SIG-M5 (cell line): ENCODE data around the gene HOXB3.

Experiments
- DNase-seq: peaks from one replicate; lab custom pipeline; 2025; lab: John Stamatoyannopoulos, UW

Gene HOXB3

DNA sequence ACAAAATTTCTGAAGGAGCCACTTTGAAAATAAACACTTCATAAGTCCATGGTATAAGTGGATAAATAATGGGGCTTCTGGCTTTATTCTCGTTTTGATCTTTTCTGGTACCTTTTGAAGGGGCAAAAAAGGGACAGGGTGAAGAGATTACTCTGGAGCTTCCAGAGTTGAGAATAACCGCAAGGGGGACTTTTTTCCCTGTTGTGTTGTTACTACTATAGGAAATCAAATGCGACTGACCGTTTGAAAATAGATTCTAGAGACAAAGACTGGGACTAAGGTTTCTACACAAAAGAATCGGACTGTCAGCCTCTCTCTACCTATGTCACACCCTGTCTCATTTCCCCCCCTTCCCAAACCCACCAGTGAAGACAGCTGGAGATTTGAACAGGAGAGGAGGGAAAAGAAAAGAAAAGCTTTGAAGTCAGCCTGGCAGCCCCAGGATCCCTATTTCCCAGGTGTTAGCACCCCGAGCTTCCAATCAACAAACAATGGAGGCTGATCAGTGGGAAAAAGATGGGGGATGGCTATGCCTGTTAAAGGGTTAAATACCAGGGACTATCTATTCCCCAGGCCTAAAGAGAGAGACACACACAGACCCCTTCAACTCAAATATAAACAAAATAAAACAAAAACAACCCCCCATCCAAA is 20.2 kb downstream of the HOXB3 start:
- no peak for DNase-seq

- no peak for DNase-seq
Measured at GRCh38 chr17:48569240-48569582, 20.8 kb downstream of the HOXB3 start.

GRCh38 chr17:48568499-48569239 is 21.4 kb downstream of the HOXB3 start:
- DNase-seq = no peak

DNA sequence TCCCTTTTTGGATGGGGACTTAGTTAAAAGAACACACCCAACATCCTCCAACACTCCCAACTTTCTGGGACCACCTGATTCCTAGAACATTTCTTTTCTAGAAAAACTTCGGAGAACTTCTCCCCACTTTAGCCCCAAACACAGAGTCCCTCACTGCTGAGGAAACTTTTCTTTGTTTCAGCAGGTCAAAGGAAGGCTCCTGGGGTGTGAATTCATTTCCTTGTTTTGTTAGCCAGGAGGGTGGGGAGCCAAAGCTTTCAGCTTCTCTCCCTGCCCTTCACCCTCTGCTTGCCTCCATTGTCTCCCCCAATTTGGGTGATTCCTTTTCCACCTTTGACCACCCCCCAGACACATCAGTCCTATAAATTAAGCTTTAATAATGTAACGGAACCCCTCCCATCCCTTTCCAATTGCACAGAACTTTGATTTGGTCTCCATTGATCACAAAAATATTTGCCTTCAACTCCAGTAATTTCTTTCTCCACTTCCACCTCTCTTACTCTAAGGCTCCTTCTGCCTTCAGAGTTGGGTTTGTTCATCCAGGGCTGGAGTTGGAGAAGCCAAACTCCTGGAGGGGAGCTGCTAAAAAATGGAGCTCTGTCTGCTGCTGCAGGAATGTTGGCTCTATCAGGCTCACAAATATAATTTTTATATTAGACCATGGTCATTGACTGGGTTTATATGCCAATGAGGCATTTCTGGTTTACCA is 22.2 kb downstream of the HOXB3 start:
- no peak for DNase-seq

- DNase-seq = no peak
Measured at GRCh38 chr17:48567209-48567608, 22.8 kb downstream of the HOXB3 start.

GRCh38 chr17:48566717-48567116 is 23.3 kb downstream of the HOXB3 start:
- no peak for DNase-seq

GRCh38 chr17:48565925-48566710 is 23.9 kb downstream of the HOXB3 start:
- DNase-seq = no peak

DNA sequence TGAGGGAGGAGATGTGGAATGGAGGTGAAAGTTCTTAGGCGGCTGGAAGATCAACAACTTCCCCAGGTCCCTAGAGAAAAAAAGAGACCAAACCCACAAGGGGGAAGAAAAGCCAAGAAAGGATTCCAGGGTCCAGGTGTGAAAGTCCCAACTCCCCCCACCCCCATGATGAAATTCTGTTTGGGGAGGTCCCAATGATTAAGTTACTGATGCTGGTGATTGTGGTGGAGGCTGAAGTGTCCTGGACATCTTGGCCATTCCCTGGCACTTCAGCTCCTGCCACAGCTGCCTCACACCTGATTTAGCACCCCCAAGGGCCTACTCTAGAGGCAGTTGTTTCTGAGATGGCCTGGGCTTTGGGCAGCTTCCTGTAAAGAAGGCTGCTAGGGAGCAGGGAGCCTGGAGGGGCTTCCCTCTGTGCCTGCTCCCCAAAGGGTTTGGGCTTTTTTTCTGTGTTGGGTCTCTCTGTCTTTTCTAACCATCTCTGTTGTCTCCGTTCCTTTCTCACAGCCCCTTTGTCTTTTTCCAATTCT is 25.0 kb downstream of the HOXB3 start:
- DNase-seq = no peak

DNA sequence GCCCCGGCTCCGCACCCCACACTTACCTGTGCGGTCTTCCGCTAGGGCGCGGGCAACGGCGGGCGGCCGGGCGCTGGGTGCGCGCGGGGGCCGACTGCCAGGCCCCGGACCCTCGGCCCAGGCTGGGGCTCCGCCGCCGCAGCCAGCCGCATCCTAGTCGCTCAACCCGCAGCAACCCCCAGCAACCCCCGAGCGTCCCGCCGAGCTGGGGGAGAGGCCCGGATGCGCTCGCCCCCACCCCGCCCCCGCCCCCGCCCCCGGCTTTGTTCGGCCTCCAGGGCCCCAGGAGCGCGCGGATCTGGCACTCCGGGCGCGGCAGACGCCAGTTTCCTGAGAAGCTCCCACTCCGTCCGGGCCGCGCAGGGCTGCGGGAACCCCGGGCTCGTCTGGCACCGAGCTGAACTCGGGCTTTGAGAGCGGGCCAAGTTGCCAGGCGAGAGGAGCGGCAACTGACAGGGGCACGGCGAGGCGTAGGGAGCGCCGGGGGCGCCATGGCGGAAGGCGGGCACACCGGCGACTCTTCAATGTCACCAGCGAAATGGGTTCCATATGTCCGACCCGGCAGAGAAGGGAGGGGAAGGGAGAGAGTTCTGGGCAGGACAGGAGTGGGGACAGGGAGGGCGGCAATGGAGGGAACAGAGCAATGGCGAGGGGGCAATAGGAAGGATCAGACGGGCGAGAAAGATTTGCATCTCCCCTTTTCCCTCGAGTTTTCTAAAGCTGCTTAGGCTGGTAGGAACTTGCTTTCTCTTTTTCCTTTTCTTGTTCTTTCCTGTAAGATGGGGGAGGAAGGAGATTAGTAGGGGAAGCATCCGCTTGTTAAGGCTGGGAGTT is 25.6 kb downstream of the HOXB3 start:
- no peak for DNase-seq

- DNase-seq = no peak
Measured at GRCh38 chr17:48563867-48564187, 26.2 kb downstream of the HOXB3 start.

- no peak for DNase-seq
Measured at GRCh38 chr17:48563385-48563838, 26.6 kb downstream of the HOXB3 start.

DNA sequence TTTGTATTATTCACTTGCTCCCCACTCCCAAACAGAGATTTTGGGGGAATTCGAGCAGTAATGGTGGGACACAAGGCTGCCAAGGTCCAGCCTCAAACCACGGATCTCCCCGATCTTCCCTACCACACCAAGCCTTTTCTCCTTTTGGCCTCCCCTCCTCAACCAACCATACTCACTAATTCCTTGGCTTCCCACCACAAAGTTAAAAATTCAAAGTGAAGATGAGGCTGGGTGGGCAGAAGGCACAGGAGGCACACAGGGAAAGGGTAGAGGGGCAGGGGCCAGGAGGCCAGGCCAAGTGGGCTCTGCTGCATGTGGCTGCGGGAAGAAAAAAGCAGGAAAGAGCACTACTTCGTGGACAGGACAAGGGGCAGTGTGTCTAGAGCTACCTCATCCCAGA is 27.1 kb downstream of the HOXB3 start:
- DNase-seq = no peak

DNA sequence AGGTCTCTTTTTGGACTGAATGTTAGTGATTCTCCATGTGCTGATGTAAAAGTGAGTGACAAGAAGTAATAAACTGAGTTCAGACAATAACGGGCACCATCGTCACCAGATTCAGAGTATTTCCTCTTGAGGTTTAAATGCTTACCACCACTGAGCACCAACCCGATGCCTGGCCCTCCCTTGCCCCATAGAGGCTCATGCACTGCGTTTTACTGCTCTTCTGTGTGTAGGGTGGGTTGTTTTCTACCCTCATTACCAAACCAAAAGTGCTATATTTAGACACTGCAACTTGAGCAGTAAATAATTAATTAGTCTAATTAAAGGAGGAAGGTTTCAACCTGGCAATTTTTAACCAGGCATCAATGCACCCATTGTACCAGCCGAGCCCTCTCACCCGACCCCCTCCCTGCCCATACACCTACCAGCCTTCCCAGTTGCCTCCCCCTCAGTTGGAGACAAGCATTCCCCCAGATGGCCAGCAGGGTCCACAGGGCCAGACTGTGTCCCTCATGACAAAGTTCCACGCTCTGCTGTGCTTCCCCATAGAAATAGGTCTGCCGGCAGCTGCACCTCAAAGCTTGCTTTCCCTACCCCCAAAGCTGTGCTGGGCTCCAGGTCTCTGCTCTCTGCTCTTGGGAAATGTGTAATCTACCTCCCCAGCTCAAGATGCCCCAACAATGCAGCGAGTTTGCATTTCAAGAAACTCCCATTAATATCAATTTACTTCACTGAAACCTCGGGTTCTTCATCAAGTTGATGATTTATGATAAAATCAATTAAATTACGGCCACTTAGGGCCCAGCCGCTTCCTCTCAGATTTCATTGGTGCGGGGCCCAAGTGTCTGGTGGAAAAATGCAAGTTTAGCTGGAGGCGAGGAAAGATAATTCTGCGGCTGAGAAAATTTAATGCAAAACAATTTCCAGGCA is 27.9 kb downstream of the HOXB3 start:
- DNase-seq = no peak

DNA sequence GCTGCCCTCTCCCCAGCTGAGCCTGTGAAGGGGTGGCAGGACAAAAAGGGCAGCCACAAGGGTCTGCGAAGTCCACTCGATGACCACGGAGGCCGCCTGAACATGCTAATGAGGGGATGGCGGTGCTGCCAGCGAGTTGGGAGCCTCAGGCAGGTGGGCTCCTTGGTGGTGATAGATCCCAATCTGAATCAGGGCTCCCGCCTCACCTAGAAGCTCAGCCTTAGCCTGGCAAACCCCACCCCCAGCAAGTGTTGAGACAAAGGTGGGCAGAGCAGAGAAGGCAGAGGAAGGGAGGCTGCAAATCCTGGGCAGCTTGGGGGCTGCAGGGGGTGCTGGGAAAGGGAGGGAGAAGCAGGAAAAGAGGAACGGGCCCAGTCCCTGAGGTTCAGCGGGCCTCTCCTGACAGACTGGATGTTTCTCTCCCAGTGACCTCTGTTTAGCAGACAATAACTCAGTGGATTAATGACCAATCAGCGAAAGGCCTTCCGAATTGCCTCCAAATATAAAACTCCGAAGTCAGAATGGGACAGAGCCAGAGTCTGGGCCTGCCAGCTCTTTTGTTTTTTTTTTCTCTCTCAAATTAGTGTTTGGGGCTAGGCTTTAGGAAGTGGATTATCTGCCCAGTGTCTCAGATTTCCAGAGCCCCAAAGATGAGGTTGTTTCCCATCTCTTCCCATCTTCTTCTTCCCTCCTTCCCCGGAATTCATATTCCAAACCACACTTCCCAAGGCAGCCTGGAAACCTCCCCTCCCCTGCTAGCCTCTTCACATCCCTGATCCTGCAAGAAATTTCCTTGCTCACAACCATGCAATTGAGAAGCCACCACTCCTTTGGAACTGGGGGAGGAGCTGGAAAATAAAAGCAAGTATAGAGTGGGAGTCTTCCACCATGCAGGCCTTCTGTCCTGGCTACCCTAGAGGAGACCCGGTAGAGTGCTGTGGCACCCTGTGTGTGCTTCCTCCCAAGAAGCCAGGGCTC is 29.9 kb downstream of the HOXB3 start:
- no peak for DNase-seq

GRCh38 chr17:48559122-48559839 is 30.8 kb downstream of the HOXB3 start:
- DNase-seq = no peak

- DNase-seq = no peak
Measured at GRCh38 chr17:48558831-48559121, 31.3 kb downstream of the HOXB3 start.

DNA sequence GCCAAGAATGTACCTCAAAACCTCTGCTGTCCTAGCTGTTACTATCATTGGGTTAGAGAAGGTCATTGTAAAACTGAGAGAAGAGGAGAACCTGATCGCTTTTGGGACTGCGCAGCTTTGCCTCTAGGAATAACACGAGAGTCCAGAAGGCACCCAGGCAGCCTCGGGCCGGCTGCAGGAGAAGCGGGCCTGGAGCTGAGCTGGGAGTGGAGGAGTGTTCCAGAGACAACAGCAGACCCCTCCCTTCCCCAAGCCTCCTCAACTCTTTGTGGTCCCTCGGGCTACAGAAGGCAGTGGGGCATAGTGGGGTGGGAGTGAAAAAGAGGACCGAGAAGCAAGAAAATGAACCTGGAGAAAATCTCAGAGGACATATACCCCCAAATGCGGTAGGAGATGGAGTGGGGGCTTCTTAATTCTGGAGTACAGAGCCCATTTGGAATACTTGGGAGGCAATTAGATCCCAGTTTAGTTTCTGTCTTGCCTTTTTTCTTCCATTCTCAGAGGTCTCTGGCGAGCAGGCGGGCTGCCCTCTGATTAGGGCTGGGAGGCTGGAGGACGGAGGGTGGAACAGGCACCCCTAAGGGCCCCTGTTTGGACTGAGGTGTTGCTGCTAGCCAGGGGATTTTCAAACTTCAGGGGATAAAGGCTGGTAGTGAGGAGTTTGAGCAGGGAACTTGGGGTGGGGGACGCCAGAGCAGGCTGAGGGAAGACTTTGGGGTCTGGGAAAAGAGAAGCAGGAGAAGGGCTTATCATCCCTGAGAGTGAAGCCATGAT is 31.8 kb downstream of the HOXB3 start:
- no peak for DNase-seq
